Activated naive CD4-positive, alpha-beta T cell treated with anti-CD3 and anti-CD28 coated beads for 36 hours (primary cell): ENCODE measurements around the gene LIPT1. TPM values are rescaled to one million over a fixed set of nuclear protein-coding genes. Genes with fewer than 3 reads are reported as not detected.
"Not testable (repeated sequence)": the region's sequence is repeated elsewhere in the genome, so short reads cannot be mapped to it uniquely, and the experiment has no call there.

Source experiments
- CTCF ChIA-PET: fragments of 350-600 bp; sonication (Branson Sonifier 250); formaldehyde crosslinking; loops from one replicate; lab custom pipeline; 2021; ENCODE audit warnings: antibody characterized with exemption; lab: Charles Lee
- DNase-seq: peaks from one replicate; pipeline ENCODE4 v3.0.0-alpha.2; 2020
- H3K27ac Mint-ChIP-seq: one replicate; pipeline ENCODE4 v1.8.0; 2021; ENCODE audit warnings: mild to moderate bottlenecking, mixed read lengths
- H3K27me3 Mint-ChIP-seq: one replicate; pipeline ENCODE4 v1.8.0; 2021; ENCODE audit warnings: low read depth, mixed read lengths
- H3K36me3 Mint-ChIP-seq: one replicate; pipeline ENCODE4 v1.8.0; 2021; ENCODE audit warnings: low read depth, mixed read lengths
- H3K4me1 Mint-ChIP-seq: one replicate; pipeline ENCODE4 v1.8.0; 2021; ENCODE audit warnings: low read depth, mixed read lengths
- H3K4me3 Mint-ChIP-seq: one replicate; pipeline ENCODE4 v1.8.0; 2021; ENCODE audit warnings: mild to moderate bottlenecking, moderate library complexity, mixed read lengths
- H3K9me3 Mint-ChIP-seq: one replicate; pipeline ENCODE4 v1.8.0; 2021; ENCODE audit warnings: mixed read lengths
- intact Hi-C: fragments of 100-400 bp; cut with micrococcal nuclease; formaldehyde crosslinking; loops from one replicate; pipeline ENCODE4 v1.15.1; 2023
- total RNA-seq, 2 experiments: library from RNA; stranded (reverse); gene quantifications; one replicate each; pipeline ENCODE4 v1.2.3, GENCODE V29; 2021

LIPT1 gene
- total RNA-seq, 2 experiments from 2014 or later: 7.0 to 8.1 TPM

GRCh38 chr2:99180755-99181623, 26.2 kb downstream of the LIPT1 start, which contains the start of the genes MITD1 and MRPL30:
TSS of gene MITD1 (minus strand) at chr2:99181058. CDS start at chr2:99180981, 77 bp downstream.
TSS of gene MRPL30 (plus strand) at chr2:99181184. CDS start at chr2:99186204, 5,020 bp downstream.
- CTCF ChIA-PET: interaction anchor here (0.9 to 2.0 kb wide), 4 partner anchors 14 to 156 kb away, joined by 4 to 11 read pairs (median 6); partner anchors contain the start of genes C2orf15 and EIF5B
- peaks cover 63% of the 10 kb centered on the region for H3K4me1 Mint-ChIP-seq
- peak within 1 kb of the TSS; percentile 92 for H3K27ac Mint-ChIP-seq
- H3K4me3 Mint-ChIP-seq: peak within 1 kb of the TSS; percentile 95
- H3K36me3 Mint-ChIP-seq: peaks cover 10% of the 10 kb centered on the region
- H3K9me3 Mint-ChIP-seq: no peaks in the 10 kb centered on the region
- peak; percentile 94 for DNase-seq
- H3K27me3 Mint-ChIP-seq: no peaks in the 10 kb centered on the region
- intact Hi-C loops: loop anchor here (1.0 kb wide), 4 partner anchors 26 to 309 kb away; partner anchors contain the start of genes C2orf15, REV1 and TXNDC9

GRCh38 chr2:99181624-99182000, 26.8 kb downstream of the LIPT1 start:
- no peaks in the 10 kb centered on the region for H3K27me3 Mint-ChIP-seq
- no peaks in the 10 kb centered on the region for H3K9me3 Mint-ChIP-seq
- peak overlapping the region; percentile 92 for H3K27ac Mint-ChIP-seq
- CTCF ChIA-PET: interaction anchor here (2.0 kb wide), 1 partner anchor 155 kb away, joined by 5 read pairs; the partner anchor contains the start of gene EIF5B
- intact Hi-C loops: loop anchor here (1.0 kb wide), 4 partner anchors 26 to 309 kb away; partner anchors contain the start of genes C2orf15, REV1 and TXNDC9
- peak overlapping the region; percentile 95 for H3K4me3 Mint-ChIP-seq
- peaks cover 10% of the 10 kb centered on the region for H3K36me3 Mint-ChIP-seq
- no peak for DNase-seq
- peaks cover 60% of the 10 kb centered on the region for H3K4me1 Mint-ChIP-seq

- Mint-ChIP-seq H3K27me3 (no peaks in the 10 kb centered on the region), H3K9me3 (no peaks in the 10 kb centered on the region), H3K36me3 (peaks cover 10% of the 10 kb centered on the region), H3K4me3 (peak overlapping the region; percentile 0), H3K27ac (no peak overlapping the region), H3K4me1 (peaks cover 53% of the 10 kb centered on the region)
- intact Hi-C loops: no loop called here
- no peak for DNase-seq
- CTCF ChIA-PET: no interaction called here
Measured at GRCh38 chr2:99183025-99183424, 28.3 kb downstream of the LIPT1 start.

- peaks cover 12% of the 10 kb centered on the region for H3K36me3 Mint-ChIP-seq
- H3K4me3 Mint-ChIP-seq: no peak overlapping the region
- no peak overlapping the region for H3K27ac Mint-ChIP-seq
- no peak for DNase-seq
- intact Hi-C loops: no loop called here
- H3K4me1 Mint-ChIP-seq: peaks cover 41% of the 10 kb centered on the region
- CTCF ChIA-PET: interaction anchor here (0.8 kb wide), 1 partner anchor 162 kb away, joined by 3 read pairs; no protein-coding TSS in a partner anchor
- no peaks in the 10 kb centered on the region for H3K27me3 Mint-ChIP-seq
- H3K9me3 Mint-ChIP-seq: no peaks in the 10 kb centered on the region
Measured at GRCh38 chr2:99184811-99185210, 30.0 kb downstream of the LIPT1 start.

- no peak overlapping the region for H3K27ac Mint-ChIP-seq
- H3K9me3 Mint-ChIP-seq: no peaks in the 10 kb centered on the region
- H3K27me3 Mint-ChIP-seq: no peaks in the 10 kb centered on the region
- no peak for DNase-seq
- H3K4me3 Mint-ChIP-seq: no peak overlapping the region
- peaks cover 28% of the 10 kb centered on the region for H3K4me1 Mint-ChIP-seq
- intact Hi-C loops: no loop called here
- CTCF ChIA-PET: no interaction called here
- H3K36me3 Mint-ChIP-seq: peaks cover 23% of the 10 kb centered on the region
Measured at GRCh38 chr2:99187011-99187410, 32.2 kb downstream of the LIPT1 start.

- CTCF ChIA-PET: interaction anchor here (0.6 kb wide), 2 partner anchors 139 to 1262 kb away, joined by 3 to 4 read pairs; no protein-coding TSS in a partner anchor
- Mint-ChIP-seq H3K27me3 (no peaks in the 10 kb centered on the region), H3K9me3 (no peaks in the 10 kb centered on the region), H3K4me1 (peaks cover 23% of the 10 kb centered on the region), H3K27ac (no peak overlapping the region), H3K4me3 (no peak overlapping the region), H3K36me3 (peaks cover 33% of the 10 kb centered on the region)
- DNase-seq: no peak
- intact Hi-C loops: no loop called here
Measured at GRCh38 chr2:99188357-99188756, 33.6 kb downstream of the LIPT1 start.

GRCh38 chr2:99190548-99190947, 35.8 kb downstream of the LIPT1 start:
- CTCF ChIA-PET: interaction anchor here (0.6 kb wide), 1 partner anchor 51 kb away, joined by 3 read pairs; no protein-coding TSS in a partner anchor
- DNase-seq: no peak
- intact Hi-C loops: no loop called here
- Mint-ChIP-seq H3K4me3 (no peak overlapping the region), H3K27ac (no peak overlapping the region), H3K27me3 (no peaks in the 10 kb centered on the region), H3K36me3 (peaks cover 39% of the 10 kb centered on the region), H3K4me1 (peaks cover 10% of the 10 kb centered on the region), H3K9me3 (no peaks in the 10 kb centered on the region)

GRCh38 chr2:99192364-99192763, 37.6 kb downstream of the LIPT1 start:
- CTCF ChIA-PET, DNase-seq, H3K4me3 Mint-ChIP-seq, H3K9me3 Mint-ChIP-seq, intact Hi-C loops, H3K27ac Mint-ChIP-seq, H3K27me3 Mint-ChIP-seq, H3K4me1 Mint-ChIP-seq: not testable (repeated sequence)
- H3K36me3 Mint-ChIP-seq: peaks cover 40% of the 10 kb centered on the region

- Mint-ChIP-seq H3K4me1 (no peaks in the 10 kb centered on the region), H3K27me3 (no peaks in the 10 kb centered on the region), H3K36me3 (peaks cover 10% of the 10 kb centered on the region), H3K9me3 (no peaks in the 10 kb centered on the region), H3K27ac (no peak overlapping the region), H3K4me3 (no peak overlapping the region)
- intact Hi-C loops: no loop called here
- CTCF ChIA-PET: no interaction called here
- DNase-seq: no peak
Measured at GRCh38 chr2:99198103-99198841, 43.5 kb downstream of the LIPT1 start.

GRCh38 chr2:99200076-99200800, 45.5 kb downstream of the LIPT1 start:
- H3K9me3 Mint-ChIP-seq: no peaks in the 10 kb centered on the region
- CTCF ChIA-PET: no interaction called here
- intact Hi-C loops: no loop called here
- no peak overlapping the region for H3K27ac Mint-ChIP-seq
- DNase-seq: no peak
- no peak overlapping the region for H3K4me3 Mint-ChIP-seq
- H3K27me3 Mint-ChIP-seq: no peaks in the 10 kb centered on the region
- peaks cover 6% of the 10 kb centered on the region for H3K36me3 Mint-ChIP-seq
- no peaks in the 10 kb centered on the region for H3K4me1 Mint-ChIP-seq

- CTCF ChIA-PET: interaction anchor here (0.9 kb wide), 1 partner anchor 34 kb away, joined by 3 read pairs; no protein-coding TSS in a partner anchor
- intact Hi-C loops: no loop called here
- H3K36me3 Mint-ChIP-seq: peaks cover 7% of the 10 kb centered on the region
- no peaks in the 10 kb centered on the region for H3K4me1 Mint-ChIP-seq
- H3K4me3 Mint-ChIP-seq: no peak overlapping the region
- DNase-seq: no peak
- no peaks in the 10 kb centered on the region for H3K27me3 Mint-ChIP-seq
- peaks cover 4% of the 10 kb centered on the region for H3K9me3 Mint-ChIP-seq
- H3K27ac Mint-ChIP-seq: peak overlapping the region; percentile 3
Measured at GRCh38 chr2:99201959-99202678, 47.4 kb downstream of the LIPT1 start.
